GM13977 (cell line): Measurements from ENCODE around the gene HCN4.

ENCODE experiments used
- DNase-seq: peaks from one replicate; pipeline ENCODE4 v3.0.0; 2012; ENCODE audit warnings: low spot score
- in situ Hi-C: fragments of 300-500 bp; cut with MboI; formaldehyde crosslinking; loops from one replicate; pipeline ENCODE4 v1.12.0; 2022; ENCODE audit warnings: low sequenced_read_pairs, low pct_unique_long_range_greater_than_20kb, mixed read lengths, inconsistent platforms; ENCODE audit not compliant: unreplicated experiment
- TF ChIP-seq, protein P1 (sequence below): IDR thresholded peaks from 2 replicates; pipeline ENCODE4 v1.5.1; 2012; ENCODE audit warnings: mild to moderate bottlenecking, control low read depth; ENCODE audit not compliant: insufficient read depth; ENCODE audit errors: extremely low read depth, missing control alignments

HCN4 gene

DNA sequence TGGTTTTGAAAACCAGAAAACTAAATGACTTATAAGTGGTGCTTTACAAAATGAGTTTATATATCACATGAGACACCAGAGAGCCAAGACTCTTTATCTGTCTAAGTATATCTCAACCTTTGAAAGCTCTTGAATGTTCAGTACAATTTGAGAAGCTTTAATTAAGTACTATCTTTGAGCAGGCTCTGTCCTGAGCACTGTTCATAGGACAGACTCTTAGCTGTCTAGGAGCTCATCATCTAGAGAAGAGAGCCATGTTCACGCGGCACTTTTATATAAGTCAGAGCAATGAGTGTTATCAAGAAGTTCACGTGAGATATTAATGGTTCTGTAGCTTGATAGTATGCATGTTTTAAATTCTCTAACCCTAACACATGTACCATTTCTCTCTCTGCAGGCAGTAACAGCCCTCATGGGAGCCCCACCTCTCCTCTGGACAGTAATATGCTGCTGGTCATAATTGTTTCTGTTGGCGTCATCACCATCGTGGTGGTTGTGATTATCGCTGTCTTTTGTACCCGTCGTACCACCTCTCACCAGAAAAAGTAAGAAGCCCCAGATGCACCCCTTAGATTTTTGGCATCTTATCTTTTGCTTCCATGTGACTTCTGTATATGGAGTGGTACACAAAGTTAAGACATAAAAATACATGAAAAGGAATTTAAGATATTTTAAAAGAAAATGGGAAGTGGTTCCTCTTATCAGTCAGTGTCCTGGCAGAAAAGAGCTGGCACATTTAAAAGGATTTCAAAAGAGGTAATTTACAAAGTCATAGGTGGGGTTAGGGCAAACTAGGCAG is 86.0 kb downstream of the HCN4 start:
- in situ Hi-C loops: loop anchor here (25.0 kb wide), 1 partner anchor 405 kb away; the partner anchor contains the start of gene CD276
- TF ChIP-seq, protein P1, sequence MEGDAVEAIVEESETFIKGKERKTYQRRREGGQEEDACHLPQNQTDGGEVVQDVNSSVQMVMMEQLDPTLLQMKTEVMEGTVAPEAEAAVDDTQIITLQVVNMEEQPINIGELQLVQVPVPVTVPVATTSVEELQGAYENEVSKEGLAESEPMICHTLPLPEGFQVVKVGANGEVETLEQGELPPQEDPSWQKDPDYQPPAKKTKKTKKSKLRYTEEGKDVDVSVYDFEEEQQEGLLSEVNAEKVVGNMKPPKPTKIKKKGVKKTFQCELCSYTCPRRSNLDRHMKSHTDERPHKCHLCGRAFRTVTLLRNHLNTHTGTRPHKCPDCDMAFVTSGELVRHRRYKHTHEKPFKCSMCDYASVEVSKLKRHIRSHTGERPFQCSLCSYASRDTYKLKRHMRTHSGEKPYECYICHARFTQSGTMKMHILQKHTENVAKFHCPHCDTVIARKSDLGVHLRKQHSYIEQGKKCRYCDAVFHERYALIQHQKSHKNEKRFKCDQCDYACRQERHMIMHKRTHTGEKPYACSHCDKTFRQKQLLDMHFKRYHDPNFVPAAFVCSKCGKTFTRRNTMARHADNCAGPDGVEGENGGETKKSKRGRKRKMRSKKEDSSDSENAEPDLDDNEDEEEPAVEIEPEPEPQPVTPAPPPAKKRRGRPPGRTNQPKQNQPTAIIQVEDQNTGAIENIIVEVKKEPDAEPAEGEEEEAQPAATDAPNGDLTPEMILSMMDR: no peak
- DNase-seq: no peak

- TF ChIP-seq, protein P1: no peak
- DNase-seq: no peak
- in situ Hi-C loops: loop anchor here (25.0 kb wide), 1 partner anchor 411 kb away; the partner anchor contains the start of gene CD276
Measured at GRCh38 chr15:73275862-73276261, 92.9 kb downstream of the HCN4 start.

- in situ Hi-C loops: no loop called here
- DNase-seq: peak; percentile 56
- TF ChIP-seq, protein P1: peak; percentile 77
Measured at GRCh38 chr15:73273181-73274002, 95.4 kb downstream of the HCN4 start.

- in situ Hi-C loops: no loop called here
- no peak for DNase-seq
- TF ChIP-seq, protein P1: no peak
Measured at GRCh38 chr15:73270366-73271097, 98.2 kb downstream of the HCN4 start.
